WTC11 (cell line): ENCODE measurements around the gene APBA1. TPM values are rescaled to one million over a fixed set of nuclear protein-coding genes. Genes with fewer than 3 reads are reported as not detected.

Experiments used
- ATAC-seq: fragments of 200-7000 bp; cut with Tn5 transposase; 2 replicates; pipeline ENCODE4 v1.10.0; 2021; ENCODE audit warnings: mild to moderate bottlenecking, moderate library complexity
- CTCF ChIA-PET: fragments of 300-600 bp; sonication (Branson Sonifier 250); formaldehyde crosslinking; loops from one replicate; lab custom pipeline; 2021; ENCODE audit warnings: antibody characterized with exemption; lab: Charles Lee
- POLR2A ChIA-PET: fragments of 350-600 bp; sonication (Branson Sonifier 250); formaldehyde crosslinking; loops from one replicate; lab custom pipeline; 2021; ENCODE audit warnings: antibody characterized with exemption; lab: Charles Lee
- DNase-seq: peaks from one replicate; pipeline ENCODE4 v3.0.0; 2021; ENCODE audit warnings: low spot score
- H3K27ac Mint-ChIP-seq: 2 replicates; pipeline ENCODE4 v1.8.0; 2021; ENCODE audit warnings: mixed read lengths
- H3K27me3 Mint-ChIP-seq: 2 replicates; pipeline ENCODE4 v1.8.0; 2021; ENCODE audit warnings: low read depth, mild to moderate bottlenecking, moderate library complexity, mixed read lengths
- H3K36me3 Mint-ChIP-seq: 2 replicates; pipeline ENCODE4 v1.8.0; 2021; ENCODE audit warnings: mixed read lengths
- H3K4me1 Mint-ChIP-seq: 2 replicates; pipeline ENCODE4 v1.8.0; 2022; ENCODE audit warnings: mixed read lengths
- H3K4me3 Mint-ChIP-seq: 2 replicates; pipeline ENCODE4 v1.8.0; 2021; ENCODE audit warnings: mild to moderate bottlenecking, moderate library complexity, mixed read lengths
- H3K9me3 Mint-ChIP-seq: 2 replicates; pipeline ENCODE4 v1.8.0; 2021; ENCODE audit warnings: mixed read lengths
- AFF4 ChIP-seq: sonication (generic); formaldehyde crosslinking; IDR thresholded peaks from 2 replicates; pipeline ENCODE4 v1.8.1; 2023; ENCODE audit warnings: mild to moderate bottlenecking, missing genetic modification reagents, borderline replicate concordance
- ATF2 ChIP-seq: sonication (generic); formaldehyde crosslinking; IDR thresholded peaks from 2 replicates; pipeline ENCODE4 v1.8.1; 2022; ENCODE audit warnings: low read depth, missing genetic modification reagents, borderline replicate concordance
- CDX4 ChIP-seq: fragments of 250-450 bp; sonication (Bioruptor Pico); IDR thresholded peaks from 2 replicates; pipeline ENCODE4 v1.9.0; 2021; ENCODE audit warnings: moderate library complexity, mild to moderate bottlenecking, inconsistent platforms, borderline replicate concordance
- ELF4 ChIP-seq: sonication (generic); formaldehyde crosslinking; IDR thresholded peaks from 2 replicates; pipeline ENCODE4 v1.8.1; 2022; ENCODE audit warnings: low read depth, mild to moderate bottlenecking, moderate library complexity, missing genetic modification reagents
- EMX1 ChIP-seq: fragments of 250-450 bp; sonication (Bioruptor Pico); IDR thresholded peaks from 2 replicates; pipeline ENCODE4 v1.8.0; 2021; ENCODE audit warnings: mild to moderate bottlenecking
- GRHL2 ChIP-seq: fragments of 250-450 bp; sonication (Bioruptor Pico); IDR thresholded peaks from 2 replicates; pipeline ENCODE4 v1.8.0; 2022; ENCODE audit warnings: mild to moderate bottlenecking, moderate library complexity; ENCODE audit not compliant: insufficient replicate concordance, severe bottlenecking
- JUN ChIP-seq: sonication (generic); formaldehyde crosslinking; IDR thresholded peaks from 2 replicates; pipeline ENCODE4 v1.8.0; 2023; ENCODE audit warnings: mild to moderate bottlenecking, missing genetic modification reagents
- KAT7 ChIP-seq: sonication (generic); formaldehyde crosslinking; IDR thresholded peaks from 2 replicates; pipeline ENCODE4 v1.8.1; 2023; ENCODE audit warnings: missing genetic modification reagents, mild to moderate bottlenecking, borderline replicate concordance
- NFYB ChIP-seq: sonication (generic); formaldehyde crosslinking; conservative IDR thresholded peaks from 2 replicates; pipeline ENCODE4 v1.8.0; 2022; ENCODE audit warnings: low read depth, missing genetic modification reagents
- PRDM15 ChIP-seq: sonication (generic); formaldehyde crosslinking; IDR thresholded peaks from 2 replicates; pipeline ENCODE4 v1.8.0; 2022; ENCODE audit warnings: missing genetic modification reagents
- RELA ChIP-seq: sonication (generic); formaldehyde crosslinking; IDR thresholded peaks from 2 replicates; pipeline ENCODE4 v1.8.1; 2022; ENCODE audit warnings: missing genetic modification reagents, mild to moderate bottlenecking, borderline replicate concordance
- SMAD3 ChIP-seq: sonication (generic); formaldehyde crosslinking; IDR thresholded peaks from 2 replicates; pipeline ENCODE4 v1.8.0; 2022; ENCODE audit warnings: missing genetic modification reagents, mild to moderate bottlenecking, borderline replicate concordance
- SP1 ChIP-seq: sonication (generic); formaldehyde crosslinking; conservative IDR thresholded peaks from 2 replicates; pipeline ENCODE4 v1.8.1; 2022; ENCODE audit warnings: missing genetic modification reagents
- TEAD4 ChIP-seq: sonication (generic); formaldehyde crosslinking; IDR thresholded peaks from 2 replicates; pipeline ENCODE4 v1.8.0; 2022; ENCODE audit warnings: mild to moderate bottlenecking, missing genetic modification reagents
- ZBTB21 ChIP-seq: sonication (generic); formaldehyde crosslinking; IDR thresholded peaks from 2 replicates; pipeline ENCODE4 v1.8.1; 2023; ENCODE audit warnings: mild to moderate bottlenecking, missing genetic modification reagents, borderline replicate concordance
- ZNF138 ChIP-seq: sonication (generic); formaldehyde crosslinking; conservative IDR thresholded peaks from 2 replicates; pipeline ENCODE4 v1.8.1; 2022; ENCODE audit warnings: mild to moderate bottlenecking, moderate library complexity, missing genetic modification reagents
- ZNF219 ChIP-seq: sonication (generic); formaldehyde crosslinking; IDR thresholded peaks from 2 replicates; pipeline ENCODE4 v1.8.0; 2023; ENCODE audit warnings: missing genetic modification reagents, mild to moderate bottlenecking, borderline replicate concordance
- ZNF396 ChIP-seq: fragments of 250-450 bp; sonication (Bioruptor Pico); IDR thresholded peaks from 2 replicates; pipeline ENCODE4 v1.8.0; 2021; ENCODE audit warnings: mild to moderate bottlenecking, moderate library complexity, borderline replicate concordance
- total RNA-seq: library from RNA; stranded (reverse); gene quantifications from 3 replicates; pipeline ENCODE4 v1.2.3, GENCODE V29; 2021
- TF ChIP-seq, protein P1 (sequence below): sonication (generic); formaldehyde crosslinking; IDR thresholded peaks from 2 replicates; pipeline ENCODE4 v1.8.0; 2022; ENCODE audit warnings: mild to moderate bottlenecking, missing genetic modification reagents

Gene APBA1
- total RNA-seq, 1 experiment from 2014 or later, result 0.94 TPM

DNA sequence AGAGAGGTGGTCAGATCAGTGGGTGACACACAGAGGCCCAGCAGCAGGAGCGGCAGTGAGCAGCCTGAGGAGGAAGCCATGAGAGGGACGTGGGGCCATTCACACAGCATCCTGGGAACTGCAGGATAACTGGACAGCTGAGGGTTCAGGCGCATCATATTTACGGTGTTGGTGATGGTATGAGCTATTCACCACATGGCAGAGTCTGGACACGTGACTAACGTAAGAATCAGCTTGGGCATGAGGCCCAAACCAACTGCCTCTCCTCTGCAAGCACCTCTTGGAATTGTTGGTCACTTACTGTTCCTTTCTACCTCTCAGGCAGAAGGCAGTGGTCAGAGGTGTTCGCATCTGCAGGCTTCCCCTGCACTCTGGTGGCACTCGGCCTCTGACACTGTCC lies 206.0 kb downstream of the APBA1 start (continued):
- no peak for TF ChIP-seq ZNF396
- no peak for TF ChIP-seq SP1 (CRISPR knock-in tag)
- no peak for TF ChIP-seq GRHL2
- no peak for TF ChIP-seq PRDM15 (CRISPR knock-in tag)

DNA sequence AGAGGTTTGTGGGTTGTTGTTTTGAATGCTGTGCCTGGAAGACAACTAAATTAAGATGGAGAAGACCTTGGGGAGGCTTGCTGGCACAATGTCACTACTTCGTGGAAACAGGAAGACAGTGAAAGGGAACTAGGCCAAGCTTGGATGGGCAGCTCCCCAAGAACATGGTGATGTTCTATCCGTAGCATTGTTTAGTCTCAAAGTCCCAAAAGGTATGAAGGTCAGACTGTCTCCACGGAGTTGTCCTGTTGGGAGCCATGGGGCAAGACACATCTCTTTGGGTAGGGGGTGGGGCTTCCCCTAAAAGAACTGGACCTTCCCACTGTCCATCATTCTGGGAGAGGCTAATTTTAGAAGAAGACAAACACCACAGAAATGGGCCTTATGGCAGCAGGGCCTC lies 206.7 kb downstream of the APBA1 start:
- no peaks in the 10 kb centered on the region for H3K36me3 Mint-ChIP-seq
- ChIA-PET CTCF (no interaction called here), POLR2A (no interaction called here)
- no peak overlapping the region for H3K27ac Mint-ChIP-seq
- peaks cover 15% of the 10 kb centered on the region for H3K4me1 Mint-ChIP-seq
- no peaks in the 10 kb centered on the region for H3K9me3 Mint-ChIP-seq
- ATAC-seq (no peak), DNase-seq (no peak)
- H3K27me3 Mint-ChIP-seq, result no peaks in the 10 kb centered on the region
- no peak overlapping the region for H3K4me3 Mint-ChIP-seq
- TF ChIP-seq, protein P1, sequence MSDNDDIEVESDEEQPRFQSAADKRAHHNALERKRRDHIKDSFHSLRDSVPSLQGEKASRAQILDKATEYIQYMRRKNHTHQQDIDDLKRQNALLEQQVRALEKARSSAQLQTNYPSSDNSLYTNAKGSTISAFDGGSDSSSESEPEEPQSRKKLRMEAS (CRISPR knock-in tag), result no peak
- TF ChIP-seq ZNF138 (CRISPR knock-in tag), result no peak
- TF ChIP-seq ZNF219 (CRISPR knock-in tag), result no peak
- no peak for TF ChIP-seq NFYB (CRISPR knock-in tag)
- no peak for TF ChIP-seq KAT7 (CRISPR knock-in tag)
- TF ChIP-seq RELA, result no peak
- no peak for TF ChIP-seq JUN (CRISPR knock-in tag)
- no peak for TF ChIP-seq ELF4 (CRISPR knock-in tag)
- no peak for TF ChIP-seq EMX1
- TF ChIP-seq SMAD3 (CRISPR knock-in tag), result no peak
- TF ChIP-seq GRHL2, result no peak
- TF ChIP-seq ATF2 (CRISPR knock-in tag), result no peak
- TF ChIP-seq CDX4 (CRISPR knock-in tag), result no peak
- no peak for TF ChIP-seq TEAD4
- TF ChIP-seq AFF4 (CRISPR knock-in tag), result no peak
- no peak for TF ChIP-seq ZBTB21
